Measurements from ENCODE around the gene ZAP70. TPM values are rescaled to one million over a fixed set of nuclear protein-coding genes. Genes with fewer than 3 reads are reported as not detected.

The ZAP70 gene
- total RNA-seq, 2 experiments from 2014 or later = 40.8 to 57.9 TPM

DNA sequence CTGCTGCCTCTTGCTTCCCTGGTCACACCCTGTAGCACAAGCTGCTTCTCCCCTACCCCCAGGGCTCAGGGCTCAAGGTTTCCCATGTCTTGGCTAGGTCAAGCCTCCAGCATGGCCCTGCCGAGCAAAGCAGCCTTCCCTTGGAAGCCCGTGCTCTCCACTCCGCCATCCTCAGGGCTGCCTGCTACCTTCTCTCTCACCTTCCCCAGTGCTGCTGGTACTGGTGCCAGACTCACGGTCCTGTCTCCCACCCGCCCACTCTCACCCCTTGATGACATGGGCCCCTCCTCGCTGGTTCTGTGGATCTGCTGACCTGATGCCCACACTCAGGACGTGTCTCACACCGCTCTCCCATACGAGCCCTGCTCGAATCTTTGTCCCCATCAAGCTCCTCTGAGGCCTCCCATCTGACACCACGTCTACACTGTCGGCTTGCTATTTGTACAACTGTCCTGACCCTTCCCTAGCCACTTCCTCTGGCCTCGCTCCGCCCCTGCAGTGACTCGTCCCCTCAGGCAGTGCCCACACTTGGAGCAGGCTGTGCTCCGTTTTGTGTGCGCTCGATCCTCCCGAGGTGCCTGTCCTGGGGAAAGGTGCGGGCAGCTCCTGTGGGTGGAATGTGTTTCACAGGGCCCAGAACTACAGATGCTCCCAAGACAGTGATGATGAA is 49.9 kb downstream of the ZAP70 start:
- peaks cover 34% of the 10 kb centered on the region; the same call in 1 of the 2 replicates for H3K36me3 ChIP-seq (ENCODE audit: insufficient read depth, low read length)
- CTCF ChIA-PET (ENCODE audit: unreplicated experiment) = no interaction called here
- no peak overlapping the region for H3K4me2 ChIP-seq (ENCODE audit: low read length)
- no peak for DNase-seq (ENCODE audit: low spot score)
- intact Hi-C loops (cut with micrococcal nuclease; ENCODE audit: unreplicated experiment) = no loop called here
- H3K9me3 ChIP-seq (ENCODE audit: low read length) = no peaks in the 10 kb centered on the region
- no peak overlapping the region for H3K4me3 ChIP-seq (ENCODE audit: low read depth, low read length, poor library complexity, severe bottlenecking)
- H3K4me1 ChIP-seq (ENCODE audit: insufficient read depth, low read length, poor library complexity, severe bottlenecking) = no peaks in the 10 kb centered on the region
- POLR2A ChIA-PET = interaction anchor here (0.6 kb wide), 1 partner anchor 323 kb away, joined by 3 read pairs; no protein-coding TSS in a partner anchor
- H3K9me2 ChIP-seq (ENCODE audit: insufficient read depth, low read length) = no peaks in the 10 kb centered on the region
- no peaks in the 10 kb centered on the region for H4K20me1 ChIP-seq (ENCODE audit: insufficient read depth, low read length)
- H3K79me2 ChIP-seq (ENCODE audit: insufficient read depth, low read depth, low read length) = no peaks in the 10 kb centered on the region
- BruUV-seq (replicated peaks) = no TSS peak
- no peak for TF ChIP-seq EZH2phosphoT487 (IDR thresholded peaks at IDR 0.05; ENCODE audit: borderline replicate concordance, low read depth, low read length)
- TF ChIP-seq, protein P1, sequence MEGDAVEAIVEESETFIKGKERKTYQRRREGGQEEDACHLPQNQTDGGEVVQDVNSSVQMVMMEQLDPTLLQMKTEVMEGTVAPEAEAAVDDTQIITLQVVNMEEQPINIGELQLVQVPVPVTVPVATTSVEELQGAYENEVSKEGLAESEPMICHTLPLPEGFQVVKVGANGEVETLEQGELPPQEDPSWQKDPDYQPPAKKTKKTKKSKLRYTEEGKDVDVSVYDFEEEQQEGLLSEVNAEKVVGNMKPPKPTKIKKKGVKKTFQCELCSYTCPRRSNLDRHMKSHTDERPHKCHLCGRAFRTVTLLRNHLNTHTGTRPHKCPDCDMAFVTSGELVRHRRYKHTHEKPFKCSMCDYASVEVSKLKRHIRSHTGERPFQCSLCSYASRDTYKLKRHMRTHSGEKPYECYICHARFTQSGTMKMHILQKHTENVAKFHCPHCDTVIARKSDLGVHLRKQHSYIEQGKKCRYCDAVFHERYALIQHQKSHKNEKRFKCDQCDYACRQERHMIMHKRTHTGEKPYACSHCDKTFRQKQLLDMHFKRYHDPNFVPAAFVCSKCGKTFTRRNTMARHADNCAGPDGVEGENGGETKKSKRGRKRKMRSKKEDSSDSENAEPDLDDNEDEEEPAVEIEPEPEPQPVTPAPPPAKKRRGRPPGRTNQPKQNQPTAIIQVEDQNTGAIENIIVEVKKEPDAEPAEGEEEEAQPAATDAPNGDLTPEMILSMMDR (conservative IDR thresholded peaks at IDR 0.05; ENCODE audit: low read length) = no peak
- no peak overlapping the region for H3K27ac ChIP-seq (ENCODE audit: low read depth, low read length, poor library complexity, severe bottlenecking)
- H2AFZ ChIP-seq (ENCODE audit: low read length) = no peak overlapping the region

DNA sequence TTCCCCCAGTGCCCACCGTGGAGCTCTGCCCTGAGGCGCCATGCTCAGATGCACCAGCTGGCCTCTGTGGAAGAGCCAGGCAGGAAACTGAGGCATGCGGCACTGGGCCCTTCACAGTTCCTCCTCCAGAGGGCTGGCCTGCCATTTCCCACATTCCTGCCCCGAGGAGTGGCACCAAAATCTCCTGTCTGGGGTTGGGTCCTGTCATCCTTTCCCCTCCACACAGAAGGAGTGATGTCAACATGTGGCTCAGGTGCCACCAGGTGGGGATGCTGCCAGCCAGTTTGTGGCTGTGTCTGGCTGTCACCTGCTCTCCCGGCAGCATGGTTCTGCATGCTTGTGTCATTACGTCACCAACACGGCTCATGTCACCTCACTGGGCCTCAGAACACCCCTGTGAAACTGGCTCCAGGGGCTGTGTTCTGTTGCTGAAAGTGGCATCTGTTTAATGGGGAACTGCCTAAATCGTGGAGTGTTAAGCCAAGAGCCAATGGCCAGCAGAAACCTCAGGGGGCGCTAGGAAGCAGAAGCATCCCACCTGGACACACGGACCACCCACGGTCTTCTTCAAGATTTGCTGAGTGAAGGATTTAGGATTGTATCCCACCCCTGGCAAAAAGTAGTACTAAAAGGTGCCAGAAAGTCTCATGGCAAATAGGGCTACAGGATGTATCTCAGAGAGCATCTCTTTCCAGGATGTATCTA is 51.3 kb downstream of the ZAP70 start:
- intact Hi-C loops (cut with micrococcal nuclease; ENCODE audit: unreplicated experiment) = no loop called here
- POLR2A ChIA-PET = interaction anchor here (0.6 kb wide), 1 partner anchor 253 kb away, joined by 4 read pairs; no protein-coding TSS in a partner anchor
- no peaks in the 10 kb centered on the region for H4K20me1 ChIP-seq (ENCODE audit: insufficient read depth, low read length)
- H3K4me3 ChIP-seq (ENCODE audit: low read depth, low read length, poor library complexity, severe bottlenecking) = no peak overlapping the region
- no peak overlapping the region for H3K27ac ChIP-seq (ENCODE audit: low read depth, low read length, poor library complexity, severe bottlenecking)
- no TSS peak for BruUV-seq (replicated peaks)
- no peaks in the 10 kb centered on the region for H3K9me3 ChIP-seq (ENCODE audit: low read length)
- no peak overlapping the region for H3K4me2 ChIP-seq (ENCODE audit: low read length)
- H2AFZ ChIP-seq (ENCODE audit: low read length) = no peak overlapping the region
- H3K36me3 ChIP-seq (ENCODE audit: insufficient read depth, low read length) = peaks cover 24% of the 10 kb centered on the region; the same call in 1 of the 2 replicates
- no peak for DNase-seq (ENCODE audit: low spot score)
- no peaks in the 10 kb centered on the region for H3K79me2 ChIP-seq (ENCODE audit: insufficient read depth, low read depth, low read length)
- CTCF ChIA-PET (ENCODE audit: unreplicated experiment) = no interaction called here
- no peaks in the 10 kb centered on the region for H3K4me1 ChIP-seq (ENCODE audit: insufficient read depth, low read length, poor library complexity, severe bottlenecking)
- no peak for TF ChIP-seq EZH2phosphoT487 (IDR thresholded peaks at IDR 0.05; ENCODE audit: borderline replicate concordance, low read depth, low read length)
- TF ChIP-seq, protein P1 (conservative IDR thresholded peaks at IDR 0.05; ENCODE audit: low read length) = no peak
- H3K9me2 ChIP-seq (ENCODE audit: insufficient read depth, low read length) = no peaks in the 10 kb centered on the region

DNA sequence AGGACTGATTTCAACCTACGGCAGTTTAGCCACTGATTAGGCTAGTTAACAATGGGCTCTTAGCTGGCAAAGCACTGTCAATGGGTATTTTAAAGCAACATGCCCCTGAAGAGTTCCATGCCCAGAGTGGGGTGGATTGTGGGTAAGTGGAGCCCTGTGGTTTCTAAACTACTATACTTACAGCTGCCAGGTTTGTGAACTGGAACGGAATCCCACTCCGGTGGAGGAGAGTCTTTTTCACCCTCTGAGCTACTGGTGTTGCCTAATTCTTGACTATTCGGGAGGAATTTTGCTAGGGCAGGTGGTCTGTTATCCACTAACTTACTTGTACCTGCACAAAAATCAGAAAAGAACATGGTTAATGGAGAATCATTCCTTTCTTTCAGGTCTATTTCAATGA is 52.6 kb downstream of the ZAP70 start:
- no peak overlapping the region for H2AFZ ChIP-seq (ENCODE audit: low read length)
- no peaks in the 10 kb centered on the region for H3K9me3 ChIP-seq (ENCODE audit: low read length)
- peaks cover 20% of the 10 kb centered on the region; the same call in 1 of the 2 replicates for H3K36me3 ChIP-seq (ENCODE audit: insufficient read depth, low read length)
- TF ChIP-seq EZH2phosphoT487 (IDR thresholded peaks at IDR 0.05; ENCODE audit: borderline replicate concordance, low read depth, low read length) = no peak
- TF ChIP-seq, protein P1 (conservative IDR thresholded peaks at IDR 0.05; ENCODE audit: low read length) = no peak
- no peak overlapping the region for H3K4me2 ChIP-seq (ENCODE audit: low read length)
- ChIA-PET CTCF (ENCODE audit: unreplicated experiment) (no interaction called here), POLR2A (interaction anchor here (0.9 kb wide), 1 partner anchor 150 kb away, joined by 3 read pairs; no protein-coding TSS in a partner anchor)
- intact Hi-C loops (cut with micrococcal nuclease; ENCODE audit: unreplicated experiment) = no loop called here
- no peak for DNase-seq (ENCODE audit: low spot score)
- H4K20me1 ChIP-seq (ENCODE audit: insufficient read depth, low read length) = no peaks in the 10 kb centered on the region
- no TSS peak for BruUV-seq (replicated peaks)
- H3K4me3 ChIP-seq (ENCODE audit: low read depth, low read length, poor library complexity, severe bottlenecking) = no peak overlapping the region
- no peak overlapping the region for H3K27ac ChIP-seq (ENCODE audit: low read depth, low read length, poor library complexity, severe bottlenecking)
- H3K9me2 ChIP-seq (ENCODE audit: insufficient read depth, low read length) = no peaks in the 10 kb centered on the region
- H3K4me1 ChIP-seq (ENCODE audit: insufficient read depth, low read length, poor library complexity, severe bottlenecking) = no peaks in the 10 kb centered on the region
- no peaks in the 10 kb centered on the region for H3K79me2 ChIP-seq (ENCODE audit: insufficient read depth, low read depth, low read length)

All from OCI-LY7 (cell line).